ENCODE data around the gene ZEB2. TPM values are rescaled to one million over a fixed set of nuclear protein-coding genes. Genes with fewer than 3 reads are reported as not detected.

ZEB2 gene
- total and polyA plus RNA-seq, 4 donors, result 7.6 to 39.6 (median 22.2) TPM

- no peak for DNase-seq (ENCODE audit: low spot score)
- TF ChIP-seq TAF1 (conservative IDR thresholded peaks at IDR 0.05) (no peak), SP1 (IDR thresholded peaks at IDR 0.05) (no peak), FOXA2 (IDR thresholded peaks at IDR 0.05) (no peak), YY1 (IDR thresholded peaks at IDR 0.05) (no peak), RXRA (IDR thresholded peaks at IDR 0.05) (no peak), GABPA (IDR thresholded peaks at IDR 0.05 in 1 of 2, conservative IDR thresholded peaks at IDR 0.05 in 1 of 2) (no peak), HNF4G (IDR thresholded peaks at IDR 0.05) (no peak), ZBTB33 (IDR thresholded peaks at IDR 0.05) (no peak), NR2F2 (IDR thresholded peaks at IDR 0.05) (no peak), MAX (IDR thresholded peaks at IDR 0.05) (no peak), JUND (IDR thresholded peaks at IDR 0.05) (no peak), RAD21 (IDR thresholded peaks at IDR 0.05) (no peak), FOXA1 (IDR thresholded peaks at IDR 0.05) (no peak), ATF3 (IDR thresholded peaks at IDR 0.05) (no peak), EGR1 (IDR thresholded peaks at IDR 0.05; ENCODE audit: low read depth in 2 of 2) (no peak)
- TF ChIP-seq, protein P1, sequence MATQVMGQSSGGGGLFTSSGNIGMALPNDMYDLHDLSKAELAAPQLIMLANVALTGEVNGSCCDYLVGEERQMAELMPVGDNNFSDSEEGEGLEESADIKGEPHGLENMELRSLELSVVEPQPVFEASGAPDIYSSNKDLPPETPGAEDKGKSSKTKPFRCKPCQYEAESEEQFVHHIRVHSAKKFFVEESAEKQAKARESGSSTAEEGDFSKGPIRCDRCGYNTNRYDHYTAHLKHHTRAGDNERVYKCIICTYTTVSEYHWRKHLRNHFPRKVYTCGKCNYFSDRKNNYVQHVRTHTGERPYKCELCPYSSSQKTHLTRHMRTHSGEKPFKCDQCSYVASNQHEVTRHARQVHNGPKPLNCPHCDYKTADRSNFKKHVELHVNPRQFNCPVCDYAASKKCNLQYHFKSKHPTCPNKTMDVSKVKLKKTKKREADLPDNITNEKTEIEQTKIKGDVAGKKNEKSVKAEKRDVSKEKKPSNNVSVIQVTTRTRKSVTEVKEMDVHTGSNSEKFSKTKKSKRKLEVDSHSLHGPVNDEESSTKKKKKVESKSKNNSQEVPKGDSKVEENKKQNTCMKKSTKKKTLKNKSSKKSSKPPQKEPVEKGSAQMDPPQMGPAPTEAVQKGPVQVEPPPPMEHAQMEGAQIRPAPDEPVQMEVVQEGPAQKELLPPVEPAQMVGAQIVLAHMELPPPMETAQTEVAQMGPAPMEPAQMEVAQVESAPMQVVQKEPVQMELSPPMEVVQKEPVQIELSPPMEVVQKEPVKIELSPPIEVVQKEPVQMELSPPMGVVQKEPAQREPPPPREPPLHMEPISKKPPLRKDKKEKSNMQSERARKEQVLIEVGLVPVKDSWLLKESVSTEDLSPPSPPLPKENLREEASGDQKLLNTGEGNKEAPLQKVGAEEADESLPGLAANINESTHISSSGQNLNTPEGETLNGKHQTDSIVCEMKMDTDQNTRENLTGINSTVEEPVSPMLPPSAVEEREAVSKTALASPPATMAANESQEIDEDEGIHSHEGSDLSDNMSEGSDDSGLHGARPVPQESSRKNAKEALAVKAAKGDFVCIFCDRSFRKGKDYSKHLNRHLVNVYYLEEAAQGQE (IDR thresholded peaks at IDR 0.05), result no peak
- Histone ChIP-seq H3K36me3 (ENCODE audit: control insufficient read depth in 4 of 4, insufficient read depth in 3 of 4, low read depth in 1 of 4, low read length in 3 of 4) (no peaks in the 10 kb centered on the region), H3K9ac (ENCODE audit: low read depth in 1 of 2, low read length in 2 of 2) (no peak overlapping the region), H3K4me1 (ENCODE audit: control insufficient read depth in 4 of 4, insufficient read depth in 4 of 4, low read length in 3 of 4) (no peaks in the 10 kb centered on the region), H3K4me3 (ENCODE audit: low read depth in 1 of 3, low read length in 3 of 3) (no peak overlapping the region), H3K27me3 (ENCODE audit: control insufficient read depth in 4 of 4, insufficient read depth in 4 of 4, low read length in 3 of 4) (peaks cover 0 to 3% (median 0%) of the 10 kb centered on the region in 4 donors), H3K27ac (ENCODE audit: low read depth in 1 of 2, low read length in 2 of 2) (no peak overlapping the region), H3K9me3 (ENCODE audit: control insufficient read depth in 4 of 4, low read length in 3 of 4) (peaks cover 0 to 2% (median 0%) of the 10 kb centered on the region in 4 donors)
- 75% methylated on average over 3 of the region's 3 CpGs for WGBS
These were observed 39.8 kb upstream of the ZEB2 start for GRCh38 chr2:144559681-144560080.

- no peak for DNase-seq (ENCODE audit: low spot score)
- Histone ChIP-seq H3K4me1 (ENCODE audit: control insufficient read depth in 4 of 4, insufficient read depth in 4 of 4, low read length in 3 of 4) (no peaks in the 10 kb centered on the region), H3K4me3 (ENCODE audit: low read depth in 1 of 3, low read length in 3 of 3) (no peak overlapping the region), H3K27me3 (ENCODE audit: control insufficient read depth in 4 of 4, insufficient read depth in 4 of 4, low read length in 3 of 4) (peaks cover 0 to 3% (median 0%) of the 10 kb centered on the region in 4 donors), H3K9ac (ENCODE audit: low read depth in 1 of 2, low read length in 2 of 2) (no peak overlapping the region), H3K27ac (ENCODE audit: low read depth in 1 of 2, low read length in 2 of 2) (no peak overlapping the region), H3K9me3 (ENCODE audit: control insufficient read depth in 4 of 4, low read length in 3 of 4) (peaks cover 0 to 2% (median 0%) of the 10 kb centered on the region in 4 donors), H3K36me3 (ENCODE audit: control insufficient read depth in 4 of 4, insufficient read depth in 3 of 4, low read depth in 1 of 4, low read length in 3 of 4) (no peaks in the 10 kb centered on the region)
- TF ChIP-seq SP1 (IDR thresholded peaks at IDR 0.05) (no peak), HNF4A (conservative IDR thresholded peaks at IDR 0.05) (no peak), TAF1 (conservative IDR thresholded peaks at IDR 0.05) (no peak), FOXA2 (IDR thresholded peaks at IDR 0.05) (no peak), EGR1 (IDR thresholded peaks at IDR 0.05; ENCODE audit: low read depth in 2 of 2) (no peak), NR2F2 (IDR thresholded peaks at IDR 0.05) (no peak), MAX (IDR thresholded peaks at IDR 0.05) (no peak), ZBTB33 (IDR thresholded peaks at IDR 0.05) (no peak), FOXA1 (IDR thresholded peaks at IDR 0.05) (no peak), RAD21 (IDR thresholded peaks at IDR 0.05) (no peak), HNF4G (IDR thresholded peaks at IDR 0.05) (no peak), RXRA (IDR thresholded peaks at IDR 0.05) (no peak)
- TF ChIP-seq, protein P2, sequence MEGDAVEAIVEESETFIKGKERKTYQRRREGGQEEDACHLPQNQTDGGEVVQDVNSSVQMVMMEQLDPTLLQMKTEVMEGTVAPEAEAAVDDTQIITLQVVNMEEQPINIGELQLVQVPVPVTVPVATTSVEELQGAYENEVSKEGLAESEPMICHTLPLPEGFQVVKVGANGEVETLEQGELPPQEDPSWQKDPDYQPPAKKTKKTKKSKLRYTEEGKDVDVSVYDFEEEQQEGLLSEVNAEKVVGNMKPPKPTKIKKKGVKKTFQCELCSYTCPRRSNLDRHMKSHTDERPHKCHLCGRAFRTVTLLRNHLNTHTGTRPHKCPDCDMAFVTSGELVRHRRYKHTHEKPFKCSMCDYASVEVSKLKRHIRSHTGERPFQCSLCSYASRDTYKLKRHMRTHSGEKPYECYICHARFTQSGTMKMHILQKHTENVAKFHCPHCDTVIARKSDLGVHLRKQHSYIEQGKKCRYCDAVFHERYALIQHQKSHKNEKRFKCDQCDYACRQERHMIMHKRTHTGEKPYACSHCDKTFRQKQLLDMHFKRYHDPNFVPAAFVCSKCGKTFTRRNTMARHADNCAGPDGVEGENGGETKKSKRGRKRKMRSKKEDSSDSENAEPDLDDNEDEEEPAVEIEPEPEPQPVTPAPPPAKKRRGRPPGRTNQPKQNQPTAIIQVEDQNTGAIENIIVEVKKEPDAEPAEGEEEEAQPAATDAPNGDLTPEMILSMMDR (IDR thresholded peaks at IDR 0.05; ENCODE audit: low read depth, low read length, missing input control), result no peak
- 61% methylated on average over 1 of the region's 1 CpG for WGBS
These were observed 39.3 kb upstream of the ZEB2 start for GRCh38 chr2:144559242-144559641.
